HG02852 (cell line): Measurements from ENCODE around the gene KCNQ5.
"Not testable (repeated sequence)": the region's sequence is repeated elsewhere in the genome, so short reads cannot be mapped to it uniquely, and the experiment has no call there.

Experiments used
- ATAC-seq: cut with Tn5 transposase; IDR thresholded peaks from one replicate; pipeline ENCODE4 v1.9.1; 2021; ENCODE audit warnings: mild to moderate bottlenecking, moderate library complexity; ENCODE audit not compliant: unreplicated experiment

The KCNQ5 gene

GRCh38 chr6:72892901-72893300 is 271.0 kb downstream of the KCNQ5 start:
- ATAC-seq: no peak

- no peak for ATAC-seq
Observed at GRCh38 chr6:72894091-72894490, 272.2 kb downstream of the KCNQ5 start.

- ATAC-seq: not testable (repeated sequence)
Observed at GRCh38 chr6:72898313-72898712, 276.4 kb downstream of the KCNQ5 start.

- ATAC-seq: no peak
Observed at GRCh38 chr6:72905705-72906478, 284.0 kb downstream of the KCNQ5 start.

GRCh38 chr6:72911463-72912155 is 289.7 kb downstream of the KCNQ5 start:
- ATAC-seq: no peak

- no peak for ATAC-seq
Observed at GRCh38 chr6:72913797-72914196, 291.9 kb downstream of the KCNQ5 start.

GRCh38 chr6:72916298-72916697 is 294.4 kb downstream of the KCNQ5 start:
- ATAC-seq: no peak

GRCh38 chr6:72916906-72917305 is 295.0 kb downstream of the KCNQ5 start:
- ATAC-seq: no peak

GRCh38 chr6:72922401-72922800 is 300.5 kb downstream of the KCNQ5 start:
- no peak for ATAC-seq

- ATAC-seq: no peak
Observed at GRCh38 chr6:72925136-72925535, 303.3 kb downstream of the KCNQ5 start.

- ATAC-seq: no peak
Observed at GRCh38 chr6:72930556-72931132, 308.8 kb downstream of the KCNQ5 start.

- no peak for ATAC-seq
Observed at GRCh38 chr6:72931325-72931887, 309.5 kb downstream of the KCNQ5 start.

- ATAC-seq: no peak
Observed at GRCh38 chr6:72933233-72933632, 311.4 kb downstream of the KCNQ5 start.

- ATAC-seq: no peak
Observed at GRCh38 chr6:72936766-72937559, 315.1 kb downstream of the KCNQ5 start.

- ATAC-seq: no peak
Observed at GRCh38 chr6:72938104-72938503, 316.2 kb downstream of the KCNQ5 start.

- no peak for ATAC-seq
Observed at GRCh38 chr6:72939004-72939403, 317.1 kb downstream of the KCNQ5 start.

- ATAC-seq: no peak
Observed at GRCh38 chr6:72940265-72940664, 318.4 kb downstream of the KCNQ5 start.

- ATAC-seq: no peak
Observed at GRCh38 chr6:72941263-72941662, 319.4 kb downstream of the KCNQ5 start.

- ATAC-seq: no peak
Observed at GRCh38 chr6:72941751-72942150, 319.9 kb downstream of the KCNQ5 start.

- ATAC-seq: no peak
Observed at GRCh38 chr6:72943699-72944098, 321.8 kb downstream of the KCNQ5 start.

GRCh38 chr6:72944660-72945059 is 322.8 kb downstream of the KCNQ5 start:
- no peak for ATAC-seq
